Activated naive CD4-positive, alpha-beta T cell treated with anti-CD3 and anti-CD28 coated beads, Interleukin-2, amount 50 U/mL, for 24 hours (primary cell): Measurements from ENCODE around the gene EMILIN1.

Experiments
- H3K27ac Mint-ChIP-seq: one replicate; pipeline ENCODE4 v1.8.0; 2021; ENCODE audit warnings: mild to moderate bottlenecking, mixed read lengths
- H3K27me3 Mint-ChIP-seq: one replicate; pipeline ENCODE4 v1.8.0; 2021; ENCODE audit warnings: mixed read lengths
- H3K36me3 Mint-ChIP-seq: one replicate; pipeline ENCODE4 v1.8.0; 2021; ENCODE audit warnings: mixed read lengths
- H3K4me1 Mint-ChIP-seq: one replicate; pipeline ENCODE4 v1.8.0; 2021; ENCODE audit warnings: mixed read lengths
- H3K4me3 Mint-ChIP-seq: one replicate; pipeline ENCODE4 v1.8.0; 2021; ENCODE audit warnings: mild to moderate bottlenecking, mixed read lengths
- H3K9me3 Mint-ChIP-seq: one replicate; pipeline ENCODE4 v1.8.0; 2021; ENCODE audit warnings: mixed read lengths

The EMILIN1 gene

GRCh38 chr2:27050281-27050995 lies 28.0 kb upstream of the EMILIN1 start:
- peaks cover 10% of the 10 kb centered on the region for H3K4me1 Mint-ChIP-seq
- peaks cover 6% of the 10 kb centered on the region for H3K36me3 Mint-ChIP-seq
- peaks cover 4% of the 10 kb centered on the region for H3K27me3 Mint-ChIP-seq
- H3K27ac Mint-ChIP-seq: peak overlapping the region; percentile 100
- H3K9me3 Mint-ChIP-seq: peaks cover 4% of the 10 kb centered on the region
- peak overlapping the region; percentile 97 for H3K4me3 Mint-ChIP-seq

GRCh38 chr2:27050996-27051901 lies 27.2 kb upstream of the EMILIN1 start, which contains the start of gene AGBL5:
AGBL5 (plus strand) TSS chr2:27051668; CDS start chr2:27052959, 1,291 bp downstream.
- Mint-ChIP-seq H3K27me3 (peaks cover 4% of the 10 kb centered on the region), H3K4me3 (peak within 1 kb of the TSS; percentile 97), H3K9me3 (peaks cover 4% of the 10 kb centered on the region), H3K27ac (peak within 1 kb of the TSS; percentile 100), H3K4me1 (peaks cover 10% of the 10 kb centered on the region), H3K36me3 (peaks cover 6% of the 10 kb centered on the region)

- H3K36me3 Mint-ChIP-seq: peaks cover 6% of the 10 kb centered on the region
Observed at GRCh38 chr2:27051902-27052645, 26.3 kb upstream of the EMILIN1 start.

GRCh38 chr2:27053321-27053720 lies 25.1 kb upstream of the EMILIN1 start:
- Mint-ChIP-seq H3K4me1 (peaks cover 10% of the 10 kb centered on the region), H3K27ac (no peak overlapping the region), H3K4me3 (peak overlapping the region; percentile 42), H3K36me3 (peaks cover 6% of the 10 kb centered on the region), H3K9me3 (peaks cover 4% of the 10 kb centered on the region), H3K27me3 (peaks cover 4% of the 10 kb centered on the region)

More at GRCh38 chr2:27051902-27052645, 26.3 kb upstream of the EMILIN1 start:
- peaks cover 10% of the 10 kb centered on the region for H3K4me1 Mint-ChIP-seq
- peak overlapping the region; percentile 84 for H3K27ac Mint-ChIP-seq
- peak overlapping the region; percentile 89 for H3K4me3 Mint-ChIP-seq
- H3K9me3 Mint-ChIP-seq: peaks cover 4% of the 10 kb centered on the region
- peaks cover 4% of the 10 kb centered on the region for H3K27me3 Mint-ChIP-seq

- Mint-ChIP-seq H3K4me3 (no peak overlapping the region), H3K27ac (no peak overlapping the region)
Observed at GRCh38 chr2:27053776-27054175, 24.6 kb upstream of the EMILIN1 start.

GRCh38 chr2:27054721-27055120 lies 23.7 kb upstream of the EMILIN1 start:
- H3K36me3 Mint-ChIP-seq: peaks cover 6% of the 10 kb centered on the region
- H3K27me3 Mint-ChIP-seq: peaks cover 4% of the 10 kb centered on the region
- H3K4me3 Mint-ChIP-seq: no peak overlapping the region
- H3K4me1 Mint-ChIP-seq: peaks cover 7% of the 10 kb centered on the region
- H3K9me3 Mint-ChIP-seq: peaks cover 4% of the 10 kb centered on the region
- H3K27ac Mint-ChIP-seq: no peak overlapping the region

More at GRCh38 chr2:27053776-27054175, 24.6 kb upstream of the EMILIN1 start:
- Mint-ChIP-seq H3K9me3 (peaks cover 4% of the 10 kb centered on the region), H3K27me3 (peaks cover 4% of the 10 kb centered on the region), H3K4me1 (peaks cover 10% of the 10 kb centered on the region), H3K36me3 (peaks cover 6% of the 10 kb centered on the region)

- Mint-ChIP-seq H3K9me3 (no peaks in the 10 kb centered on the region), H3K27me3 (no peaks in the 10 kb centered on the region), H3K27ac (no peak overlapping the region), H3K4me3 (no peak overlapping the region), H3K36me3 (peaks cover 2% of the 10 kb centered on the region), H3K4me1 (peaks cover under 1% of the 10 kb centered on the region)
Observed at GRCh38 chr2:27057184-27057583, 21.2 kb upstream of the EMILIN1 start.

GRCh38 chr2:27058210-27058609 lies 20.2 kb upstream of the EMILIN1 start:
- Mint-ChIP-seq H3K27ac (no peak overlapping the region), H3K4me1 (peaks cover 5% of the 10 kb centered on the region), H3K4me3 (no peak overlapping the region), H3K36me3 (peaks cover 6% of the 10 kb centered on the region), H3K9me3 (no peaks in the 10 kb centered on the region), H3K27me3 (no peaks in the 10 kb centered on the region)

- Mint-ChIP-seq H3K4me3 (no peak overlapping the region), H3K27ac (no peak overlapping the region), H3K9me3 (no peaks in the 10 kb centered on the region), H3K27me3 (no peaks in the 10 kb centered on the region), H3K4me1 (peaks cover 5% of the 10 kb centered on the region), H3K36me3 (peaks cover 6% of the 10 kb centered on the region)
Observed at GRCh38 chr2:27059141-27059820, 19.1 kb upstream of the EMILIN1 start.

- H3K27me3 Mint-ChIP-seq: no peaks in the 10 kb centered on the region
- no peak overlapping the region for H3K4me3 Mint-ChIP-seq
- peaks cover 5% of the 10 kb centered on the region for H3K4me1 Mint-ChIP-seq
- peaks cover 3% of the 10 kb centered on the region for H3K36me3 Mint-ChIP-seq
- H3K9me3 Mint-ChIP-seq: no peaks in the 10 kb centered on the region
- H3K27ac Mint-ChIP-seq: no peak overlapping the region
Observed at GRCh38 chr2:27060323-27060722, 18.1 kb upstream of the EMILIN1 start.

- no peaks in the 10 kb centered on the region for H3K9me3 Mint-ChIP-seq
- peaks cover 16% of the 10 kb centered on the region for H3K36me3 Mint-ChIP-seq
- no peak overlapping the region for H3K4me3 Mint-ChIP-seq
- peaks cover 38% of the 10 kb centered on the region for H3K4me1 Mint-ChIP-seq
- H3K27me3 Mint-ChIP-seq: no peaks in the 10 kb centered on the region
- peak overlapping the region; percentile 49 for H3K27ac Mint-ChIP-seq
Observed at GRCh38 chr2:27065128-27065527, 13.3 kb upstream of the EMILIN1 start.

GRCh38 chr2:27067385-27067784 lies 11.0 kb upstream of the EMILIN1 start:
- no peak overlapping the region for H3K27ac Mint-ChIP-seq

GRCh38 chr2:27069436-27069835 lies 9.0 kb upstream of the EMILIN1 start:
- peak overlapping the region; percentile 99 for H3K4me3 Mint-ChIP-seq
- H3K36me3 Mint-ChIP-seq: peaks cover 15% of the 10 kb centered on the region

More at GRCh38 chr2:27067385-27067784, 11.0 kb upstream of the EMILIN1 start:
- H3K4me1 Mint-ChIP-seq: peaks cover 54% of the 10 kb centered on the region
- H3K27me3 Mint-ChIP-seq: no peaks in the 10 kb centered on the region
- H3K36me3 Mint-ChIP-seq: peaks cover 18% of the 10 kb centered on the region
- H3K4me3 Mint-ChIP-seq: no peak overlapping the region
- H3K9me3 Mint-ChIP-seq: no peaks in the 10 kb centered on the region

GRCh38 chr2:27069961-27070618 lies 8.3 kb upstream of the EMILIN1 start:
- H3K4me3 Mint-ChIP-seq: peak overlapping the region; percentile 99
- peaks cover 15% of the 10 kb centered on the region for H3K36me3 Mint-ChIP-seq
- peak overlapping the region; percentile 73 for H3K27ac Mint-ChIP-seq
- no peaks in the 10 kb centered on the region for H3K9me3 Mint-ChIP-seq
- H3K4me1 Mint-ChIP-seq: peaks cover 73% of the 10 kb centered on the region
- no peaks in the 10 kb centered on the region for H3K27me3 Mint-ChIP-seq

More at GRCh38 chr2:27069436-27069835, 9.0 kb upstream of the EMILIN1 start:
- H3K4me1 Mint-ChIP-seq: peaks cover 67% of the 10 kb centered on the region
- H3K27ac Mint-ChIP-seq: peak overlapping the region; percentile 73
- H3K27me3 Mint-ChIP-seq: no peaks in the 10 kb centered on the region
- no peaks in the 10 kb centered on the region for H3K9me3 Mint-ChIP-seq
